HepG2 (cell line): ENCODE results near the gene GNMT. TPM values are rescaled to one million over a fixed set of nuclear protein-coding genes. Genes with fewer than 3 reads are reported as not detected.
A peak's percentile ranks its signal among the peaks of the same experiment; 100 is the strongest.

Experiments
- AGO2 ChIP-seq: fragments of 200-400 bp; formaldehyde crosslinking; optimal IDR thresholded peaks from 2 replicates; pipeline ENCODE3; 2017; ENCODE audit warnings: mild to moderate bottlenecking, low read depth, low read length, moderate library complexity
- AKAP8 ChIP-seq: sonication (generic); formaldehyde crosslinking; IDR thresholded peaks from 2 replicates; pipeline ENCODE4 v1.5.1; 2020; ENCODE audit warnings: mild to moderate bottlenecking, missing genetic modification reagents
- ERF ChIP-seq: IDR thresholded peaks from 2 replicates; pipeline ENCODE4 v1.6.1; 2018; ENCODE audit warnings: missing biosample characterization, missing genetic modification reagents
- HBP1 ChIP-seq: IDR thresholded peaks from 2 replicates; pipeline ENCODE4 v1.6.1; 2016; ENCODE audit warnings: low read depth, control low read depth
- HHEX ChIP-seq: IDR thresholded peaks from 2 replicates; pipeline ENCODE4 v1.6.1; 2016; ENCODE audit warnings: control low read depth
- HNF4A ChIP-seq: sonication (generic); formaldehyde crosslinking; IDR thresholded peaks from 2 replicates; pipeline ENCODE4 v1.4.0; 2020; ENCODE audit warnings: missing genetic modification reagents
- IKZF4 ChIP-seq: sonication (generic); formaldehyde crosslinking; IDR thresholded peaks from 2 replicates; pipeline ENCODE4 v1.5.1; 2020; ENCODE audit warnings: borderline replicate concordance, mild to moderate bottlenecking, low read depth, missing genetic modification reagents; ENCODE audit errors: not compliant biosample characterization
- RARG ChIP-seq: sonication (generic); formaldehyde crosslinking; IDR thresholded peaks from 2 replicates; pipeline ENCODE4 v1.4.0; 2020; ENCODE audit warnings: low read depth, mild to moderate bottlenecking, missing genetic modification reagents
- RELA ChIP-seq: sonication (generic); formaldehyde crosslinking; IDR thresholded peaks from 2 replicates; pipeline ENCODE4 v1.4.0; 2020; ENCODE audit warnings: missing genetic modification reagents
- SKIL ChIP-seq: sonication (generic); formaldehyde crosslinking; IDR thresholded peaks from 2 replicates; pipeline ENCODE4 v1.8.0; 2022; ENCODE audit warnings: missing genetic modification reagents, mild to moderate bottlenecking, moderate library complexity, borderline replicate concordance
- THYN1 ChIP-seq: sonication (generic); formaldehyde crosslinking; IDR thresholded peaks from 2 replicates; pipeline ENCODE4 v1.8.1; 2023; ENCODE audit warnings: low read depth, mild to moderate bottlenecking, moderate library complexity, missing genetic modification reagents, borderline replicate concordance
- TOPORS ChIP-seq: sonication (generic); formaldehyde crosslinking; IDR thresholded peaks from 2 replicates; pipeline ENCODE4 v1.8.0; 2023; ENCODE audit warnings: mild to moderate bottlenecking, missing genetic modification reagents
- ZFP1 ChIP-seq: IDR thresholded peaks from 2 replicates; pipeline ENCODE4 v1.6.1; 2016
- ZFP37 ChIP-seq: sonication (generic); formaldehyde crosslinking; IDR thresholded peaks from 2 replicates; pipeline ENCODE4 v1.4.0; 2020; ENCODE audit warnings: missing genetic modification reagents, borderline replicate concordance
- ZNF567 ChIP-seq: sonication (generic); formaldehyde crosslinking; IDR thresholded peaks from 2 replicates; pipeline ENCODE4 v1.8.1; 2023; ENCODE audit warnings: mild to moderate bottlenecking, missing genetic modification reagents, borderline replicate concordance
- ZSCAN22 ChIP-seq: sonication (generic); formaldehyde crosslinking; IDR thresholded peaks from 2 replicates; pipeline ENCODE4 v1.4.0; 2020; ENCODE audit warnings: mild to moderate bottlenecking, missing genetic modification reagents
- polyA plus RNA-seq, 8 experiments: library from polyadenylated mRNA; depleted of rRNA in 3 of 8; stranded (reverse) in 7 of 8; unstranded in 1 of 8; fragments of >200 nt; fragmentation: Illumina TruSeq in 4 of 8; extraction: Trizol in 4 of 8; gene quantifications; 2 replicates each; pipeline versions ENCODE4 v1.2.1 to v1.2.3, GENCODE V29; 2011 to 2016; ENCODE audit warnings: low read depth in 4 of 8, missing spikeins in 1 of 8, mixed read lengths in 1 of 8; ENCODE audit not compliant: insufficient read depth in 1 of 8
- total RNA-seq, 5 experiments: library from RNA; depleted of rRNA; stranded (reverse); fragments of >200 nt; fragmentation: Illumina TruSeq; extraction: Trizol; gene quantifications; 2 replicates each; pipeline ENCODE4 v1.2.3, GENCODE V29; 2016; ENCODE audit warnings: low read depth in 1 of 5
- TF ChIP-seq, protein P1 (sequence below), 2 experiments: IDR thresholded peaks; 2 replicates each; pipeline ENCODE4 v1.6.1; 2011 to 2012; ENCODE audit warnings: low read length in 2 of 2, borderline replicate concordance in 1 of 2, low read depth in 1 of 2, mild to moderate bottlenecking in 1 of 2, moderate library complexity in 1 of 2
- TF ChIP-seq, protein P2 (sequence below): sonication (generic); formaldehyde crosslinking; IDR thresholded peaks from 2 replicates; pipeline ENCODE4 v1.5.0; 2020; ENCODE audit warnings: missing genetic modification reagents
- TF ChIP-seq, protein P3 (sequence below): sonication (generic); formaldehyde crosslinking; conservative IDR thresholded peaks from 2 replicates; pipeline ENCODE4 v1.4.0; 2020; ENCODE audit warnings: missing genetic modification reagents

GNMT gene
- total and polyA plus RNA-seq, 2 of the 13 experiments (the other 11 are each of a cell fraction or from before 2014, with no cell fraction given), result 2.8 to 7.0 TPM

- TF ChIP-seq RARG (CRISPR knock-in tag), result no peak
- TF ChIP-seq, protein P1, sequence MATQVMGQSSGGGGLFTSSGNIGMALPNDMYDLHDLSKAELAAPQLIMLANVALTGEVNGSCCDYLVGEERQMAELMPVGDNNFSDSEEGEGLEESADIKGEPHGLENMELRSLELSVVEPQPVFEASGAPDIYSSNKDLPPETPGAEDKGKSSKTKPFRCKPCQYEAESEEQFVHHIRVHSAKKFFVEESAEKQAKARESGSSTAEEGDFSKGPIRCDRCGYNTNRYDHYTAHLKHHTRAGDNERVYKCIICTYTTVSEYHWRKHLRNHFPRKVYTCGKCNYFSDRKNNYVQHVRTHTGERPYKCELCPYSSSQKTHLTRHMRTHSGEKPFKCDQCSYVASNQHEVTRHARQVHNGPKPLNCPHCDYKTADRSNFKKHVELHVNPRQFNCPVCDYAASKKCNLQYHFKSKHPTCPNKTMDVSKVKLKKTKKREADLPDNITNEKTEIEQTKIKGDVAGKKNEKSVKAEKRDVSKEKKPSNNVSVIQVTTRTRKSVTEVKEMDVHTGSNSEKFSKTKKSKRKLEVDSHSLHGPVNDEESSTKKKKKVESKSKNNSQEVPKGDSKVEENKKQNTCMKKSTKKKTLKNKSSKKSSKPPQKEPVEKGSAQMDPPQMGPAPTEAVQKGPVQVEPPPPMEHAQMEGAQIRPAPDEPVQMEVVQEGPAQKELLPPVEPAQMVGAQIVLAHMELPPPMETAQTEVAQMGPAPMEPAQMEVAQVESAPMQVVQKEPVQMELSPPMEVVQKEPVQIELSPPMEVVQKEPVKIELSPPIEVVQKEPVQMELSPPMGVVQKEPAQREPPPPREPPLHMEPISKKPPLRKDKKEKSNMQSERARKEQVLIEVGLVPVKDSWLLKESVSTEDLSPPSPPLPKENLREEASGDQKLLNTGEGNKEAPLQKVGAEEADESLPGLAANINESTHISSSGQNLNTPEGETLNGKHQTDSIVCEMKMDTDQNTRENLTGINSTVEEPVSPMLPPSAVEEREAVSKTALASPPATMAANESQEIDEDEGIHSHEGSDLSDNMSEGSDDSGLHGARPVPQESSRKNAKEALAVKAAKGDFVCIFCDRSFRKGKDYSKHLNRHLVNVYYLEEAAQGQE (IDR thresholded peaks at IDR 0.05; ENCODE audit: borderline replicate concordance in 1 of 2, low read depth in 1 of 2, low read length in 2 of 2), result 0 out of 4 replicates have a peak, but pooled peaks of 1 of the 2 experiments have one; percentile 47
- TF ChIP-seq ZNF567 (CRISPR knock-in tag), result peak; percentile 63; the same call in 1 of the 2 replicates
- TF ChIP-seq IKZF4, result peak; percentile 41
- TF ChIP-seq RELA (CRISPR knock-in tag), result peak; percentile 66; the same call in 1 of the 2 replicates
- TF ChIP-seq, protein P2, sequence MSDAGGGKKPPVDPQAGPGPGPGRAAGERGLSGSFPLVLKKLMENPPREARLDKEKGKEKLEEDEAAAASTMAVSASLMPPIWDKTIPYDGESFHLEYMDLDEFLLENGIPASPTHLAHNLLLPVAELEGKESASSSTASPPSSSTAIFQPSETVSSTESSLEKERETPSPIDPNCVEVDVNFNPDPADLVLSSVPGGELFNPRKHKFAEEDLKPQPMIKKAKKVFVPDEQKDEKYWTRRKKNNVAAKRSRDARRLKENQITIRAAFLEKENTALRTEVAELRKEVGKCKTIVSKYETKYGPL (CRISPR knock-in tag), result no peak; the same call in none of the 2 replicates
- no peak for TF ChIP-seq AKAP8 (CRISPR knock-in tag)
- TF ChIP-seq HNF4A, result no peak
- TF ChIP-seq TOPORS (CRISPR knock-in tag), result no peak
- no peak for TF ChIP-seq HHEX (CRISPR knock-in tag)
- TF ChIP-seq, protein P3, sequence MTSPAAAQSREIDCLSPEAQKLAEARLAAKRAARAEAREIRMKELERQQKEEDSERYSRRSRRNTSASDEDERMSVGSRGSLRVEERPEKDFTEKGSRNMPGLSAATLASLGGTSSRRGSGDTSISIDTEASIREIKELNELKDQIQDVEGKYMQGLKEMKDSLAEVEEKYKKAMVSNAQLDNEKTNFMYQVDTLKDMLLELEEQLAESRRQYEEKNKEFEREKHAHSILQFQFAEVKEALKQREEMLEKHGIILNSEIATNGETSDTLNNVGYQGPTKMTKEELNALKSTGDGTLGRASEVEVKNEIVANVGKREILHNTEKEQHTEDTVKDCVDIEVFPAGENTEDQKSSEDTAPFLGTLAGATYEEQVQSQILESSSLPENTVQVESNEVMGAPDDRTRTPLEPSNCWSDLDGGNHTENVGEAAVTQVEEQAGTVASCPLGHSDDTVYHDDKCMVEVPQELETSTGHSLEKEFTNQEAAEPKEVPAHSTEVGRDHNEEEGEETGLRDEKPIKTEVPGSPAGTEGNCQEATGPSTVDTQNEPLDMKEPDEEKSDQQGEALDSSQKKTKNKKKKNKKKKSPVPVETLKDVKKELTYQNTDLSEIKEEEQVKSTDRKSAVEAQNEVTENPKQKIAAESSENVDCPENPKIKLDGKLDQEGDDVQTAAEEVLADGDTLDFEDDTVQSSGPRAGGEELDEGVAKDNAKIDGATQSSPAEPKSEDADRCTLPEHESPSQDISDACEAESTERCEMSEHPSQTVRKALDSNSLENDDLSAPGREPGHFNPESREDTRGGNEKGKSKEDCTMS (CRISPR knock-in tag), result no peak
- no peak for TF ChIP-seq ZSCAN22 (CRISPR knock-in tag)
- TF ChIP-seq ZFP37 (CRISPR knock-in tag), result peak; percentile 66; the same call in 1 of the 2 replicates
- TF ChIP-seq AGO2, result peak; percentile 81
- peak; percentile 97 for TF ChIP-seq ERF
- no peak for TF ChIP-seq ZFP1 (CRISPR knock-in tag)
- TF ChIP-seq THYN1 (CRISPR knock-in tag), result no peak
- TF ChIP-seq SKIL (CRISPR knock-in tag), result no peak; the same call in 1 of the 2 replicates
- TF ChIP-seq HBP1 (CRISPR knock-in tag), result peak; percentile 63; the same call in 1 of the 2 replicates
Measured at GRCh38 chr6:42978839-42979522, 18.4 kb downstream of the GNMT start, which contains the start of gene PEX6 (continued).
